ENCODE data around the gene ZNF148.

Gene ZNF148

DNA sequence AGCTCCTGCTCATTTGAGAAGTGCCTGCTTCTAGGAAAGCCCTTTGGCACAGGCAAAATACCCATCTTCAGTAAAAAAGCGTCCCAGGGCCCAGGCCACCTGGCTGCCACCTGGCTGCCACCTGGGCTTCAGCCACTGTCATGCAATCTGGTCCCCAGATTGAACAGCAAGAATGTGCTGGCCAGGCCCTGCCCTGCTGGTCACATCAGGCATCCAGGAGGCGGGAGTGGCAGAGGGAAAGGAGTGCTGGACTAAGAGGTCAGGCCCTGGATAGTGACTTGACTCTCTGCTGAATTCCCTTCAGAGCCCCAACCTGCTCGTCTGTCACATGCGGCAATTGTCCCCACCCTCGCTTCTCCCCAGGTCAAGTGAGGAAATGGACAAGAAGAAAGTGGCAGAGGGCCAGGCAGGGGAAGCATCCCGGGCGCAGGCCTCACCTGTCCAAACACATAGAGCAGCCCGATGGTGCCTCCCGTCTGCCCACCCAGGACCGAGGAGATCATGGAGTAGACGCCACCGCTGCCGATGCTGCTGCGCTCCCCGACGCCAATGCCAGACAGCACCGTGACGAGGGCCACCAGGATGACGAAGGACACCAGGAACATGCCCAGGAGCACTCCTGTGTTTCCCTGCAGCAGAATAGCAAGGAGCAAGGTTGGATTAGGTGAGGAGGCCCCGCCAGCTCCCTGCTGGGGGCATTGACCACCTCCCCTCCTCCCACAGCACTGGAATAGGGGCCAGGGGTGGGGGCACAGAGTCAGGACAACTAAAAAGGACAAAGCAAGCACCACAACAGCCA lies 188.1 kb downstream of the ZNF148 start:
- no peak for DNase-seq

DNA sequence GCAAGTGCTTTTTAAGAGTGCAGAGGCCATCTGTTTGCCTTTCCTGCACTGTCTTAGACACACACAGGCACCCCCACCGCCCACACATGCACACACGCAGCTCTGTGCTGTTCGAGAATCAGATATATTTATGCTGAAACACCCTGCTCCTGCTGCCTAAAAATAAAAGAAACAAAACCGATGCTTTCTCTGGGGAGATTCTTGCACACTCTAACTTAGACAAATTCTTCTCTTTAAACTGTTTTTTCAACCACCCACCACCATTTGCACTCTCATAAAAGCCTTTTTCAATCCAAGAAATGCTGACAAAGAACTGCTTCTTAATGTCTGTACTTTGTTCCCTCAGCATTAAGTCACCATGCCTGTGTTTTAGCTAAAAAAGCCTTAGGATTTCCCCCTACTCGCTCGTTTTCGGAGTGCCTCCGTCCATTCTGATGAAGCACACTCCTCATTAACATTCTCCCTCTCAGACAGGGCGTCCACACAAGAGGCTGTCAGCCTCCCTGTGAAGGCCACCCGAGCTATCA lies 188.8 kb downstream of the ZNF148 start:
- DNase-seq = no peak

- no peak for DNase-seq
Measured at GRCh38 chr3:125185805-125186204, 189.3 kb downstream of the ZNF148 start.

DNA sequence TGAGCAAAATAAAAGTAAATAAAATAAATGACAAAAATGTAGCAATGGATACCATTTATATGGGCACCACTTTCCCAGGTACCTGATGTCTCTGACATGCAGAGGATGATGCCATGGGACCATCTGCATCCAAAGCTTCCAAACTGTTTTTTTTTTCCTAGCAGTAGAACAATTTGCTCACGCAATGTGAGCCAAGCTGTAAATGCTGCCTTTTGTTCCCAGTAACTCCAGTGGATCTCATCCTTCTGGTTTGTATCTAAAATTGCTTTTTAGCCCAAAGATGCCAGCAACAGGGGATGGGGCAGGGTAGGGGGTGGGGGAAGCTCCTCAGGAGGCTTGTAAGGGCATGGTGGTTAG lies 195.3 kb downstream of the ZNF148 start:
- DNase-seq = no peak

- no peak for DNase-seq
Measured at GRCh38 chr3:125179143-125179883, 195.8 kb downstream of the ZNF148 start.

DNA sequence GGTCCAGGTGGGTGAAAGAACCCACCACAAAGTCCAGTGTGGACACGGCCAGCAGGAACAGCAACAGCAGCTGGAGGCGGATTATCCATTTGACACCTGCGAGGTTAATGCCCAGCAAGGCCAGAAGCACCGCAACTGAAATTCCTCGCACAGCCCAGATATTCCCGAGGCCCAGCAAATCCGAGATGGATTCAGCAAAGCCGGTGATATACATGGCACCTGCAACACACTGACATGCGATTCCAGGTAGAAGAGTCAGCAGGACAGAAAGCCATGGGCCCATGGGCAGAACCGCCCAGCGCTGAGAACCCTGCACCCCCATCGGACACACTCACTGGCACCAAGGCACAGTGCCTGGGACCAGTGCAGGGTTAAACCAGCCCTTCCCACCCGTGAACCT lies 197.4 kb downstream of the ZNF148 start:
- DNase-seq = no peak

Measured in activated effector memory CD4-positive, alpha-beta T cell treated with anti-CD3 and anti-CD28 coated beads, Interleukin-2, amount 50 U/mL, for 16 hours (primary cell).